ENCODE measurements around the gene ZNF385B.

The ZNF385B gene

GRCh38 chr2:179711375-179711774 is 150.0 kb downstream of the ZNF385B start:
- H3K27me3 ChIP-seq (ENCODE audit: insufficient read depth, low read length), result no peaks in the 10 kb centered on the region

GRCh38 chr2:179703702-179704101 is 157.7 kb downstream of the ZNF385B start:
- H3K4me1 ChIP-seq (ENCODE audit: control insufficient read depth, insufficient read depth, low read length, unreplicated experiment), result no peaks in the 10 kb centered on the region
- H3K27ac ChIP-seq (ENCODE audit: low read depth, low read length), result no peak overlapping the region
- no peak overlapping the region for H3K4me3 ChIP-seq (ENCODE audit: low read depth, low read length)
- H2AFZ ChIP-seq (ENCODE audit: low read length, unreplicated experiment), result no peak overlapping the region
- H3K79me2 ChIP-seq (ENCODE audit: control insufficient read depth, insufficient read depth, low read length, unreplicated experiment), result no peaks in the 10 kb centered on the region
- H3K27me3 ChIP-seq (ENCODE audit: insufficient read depth, low read length), result no peaks in the 10 kb centered on the region
- no peaks in the 10 kb centered on the region for H3K36me3 ChIP-seq (ENCODE audit: insufficient read depth, low read length)

More at GRCh38 chr2:179711375-179711774, 150.0 kb downstream of the ZNF385B start:
- Histone ChIP-seq H3K27ac (ENCODE audit: low read depth, low read length) (no peak overlapping the region), H3K4me3 (ENCODE audit: low read depth, low read length) (no peak overlapping the region), H3K36me3 (ENCODE audit: insufficient read depth, low read length) (no peaks in the 10 kb centered on the region), H3K79me2 (ENCODE audit: control insufficient read depth, insufficient read depth, low read length, unreplicated experiment) (no peaks in the 10 kb centered on the region), H3K4me1 (ENCODE audit: control insufficient read depth, insufficient read depth, low read length, unreplicated experiment) (no peaks in the 10 kb centered on the region), H2AFZ (ENCODE audit: low read length, unreplicated experiment) (no peak overlapping the region)

- Histone ChIP-seq H3K27ac (ENCODE audit: low read depth, low read length) (no peak overlapping the region), H3K27me3 (ENCODE audit: insufficient read depth, low read length) (no peaks in the 10 kb centered on the region), H3K79me2 (ENCODE audit: control insufficient read depth, insufficient read depth, low read length, unreplicated experiment) (no peaks in the 10 kb centered on the region), H3K4me1 (ENCODE audit: control insufficient read depth, insufficient read depth, low read length, unreplicated experiment) (no peaks in the 10 kb centered on the region), H2AFZ (ENCODE audit: low read length, unreplicated experiment) (no peak overlapping the region), H3K36me3 (ENCODE audit: insufficient read depth, low read length) (no peaks in the 10 kb centered on the region), H3K4me3 (ENCODE audit: low read depth, low read length) (no peak overlapping the region)
Observed at GRCh38 chr2:179702912-179703311, 158.5 kb downstream of the ZNF385B start.

- Histone ChIP-seq H2AFZ (ENCODE audit: low read length, unreplicated experiment) (peak overlapping the region; percentile 10), H3K27me3 (ENCODE audit: insufficient read depth, low read length) (no peaks in the 10 kb centered on the region), H3K36me3 (ENCODE audit: insufficient read depth, low read length) (no peaks in the 10 kb centered on the region), H3K4me3 (ENCODE audit: low read depth, low read length) (0 out of 2 replicates have a peak overlapping the region, but pooled peaks have one; percentile 8), H3K79me2 (ENCODE audit: control insufficient read depth, insufficient read depth, low read length, unreplicated experiment) (no peaks in the 10 kb centered on the region), H3K27ac (ENCODE audit: low read depth, low read length) (no peak overlapping the region), H3K4me1 (ENCODE audit: control insufficient read depth, insufficient read depth, low read length, unreplicated experiment) (no peaks in the 10 kb centered on the region)
Observed at GRCh38 chr2:179701524-179702110, 159.8 kb downstream of the ZNF385B start.

DNA sequence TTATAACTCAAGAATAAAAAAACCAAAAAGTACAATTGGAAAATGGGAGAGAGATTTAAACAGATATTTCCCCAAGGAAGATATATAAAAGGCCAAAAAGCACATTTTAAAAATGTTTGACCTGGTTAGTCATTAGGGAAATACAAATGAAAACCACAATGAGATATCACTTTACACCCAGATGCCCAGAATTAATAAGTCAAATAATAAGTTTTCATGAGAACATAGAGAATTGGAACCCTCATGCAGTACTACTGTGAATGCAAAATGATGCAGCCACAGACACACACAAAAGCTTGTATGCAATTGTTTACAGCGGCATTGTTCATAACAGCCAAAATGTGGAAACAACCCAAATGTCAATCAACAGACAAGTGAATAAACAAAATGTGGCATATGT is 165.9 kb downstream of the ZNF385B start:
- Histone ChIP-seq H3K4me3 (ENCODE audit: low read depth, low read length) (no peak overlapping the region), H2AFZ (ENCODE audit: low read length, unreplicated experiment) (no peak overlapping the region), H3K4me1 (ENCODE audit: control insufficient read depth, insufficient read depth, low read length, unreplicated experiment) (peaks cover 25% of the 10 kb centered on the region), H3K27ac (ENCODE audit: low read depth, low read length) (no peak overlapping the region), H3K27me3 (ENCODE audit: insufficient read depth, low read length) (no peaks in the 10 kb centered on the region), H3K79me2 (ENCODE audit: control insufficient read depth, insufficient read depth, low read length, unreplicated experiment) (no peaks in the 10 kb centered on the region), H3K36me3 (ENCODE audit: insufficient read depth, low read length) (no peaks in the 10 kb centered on the region)

DNA sequence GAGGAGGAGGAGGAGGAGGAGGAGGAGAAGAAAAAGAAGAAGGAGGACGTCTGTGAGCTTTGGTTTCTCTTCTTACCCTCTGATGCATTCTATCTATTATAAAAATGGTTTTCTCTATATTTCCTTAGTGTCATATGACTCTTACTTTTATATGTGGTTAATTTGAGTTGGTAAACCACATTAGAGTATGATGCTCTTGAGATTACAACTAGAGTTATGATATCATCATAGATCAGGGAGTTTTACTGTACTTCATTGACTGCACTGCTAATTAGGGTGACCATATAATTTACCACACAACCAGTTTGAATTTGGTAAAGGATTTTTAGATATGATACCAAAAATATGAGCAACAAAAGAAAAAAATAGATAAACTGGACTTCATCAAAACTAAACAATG is 166.4 kb downstream of the ZNF385B start:
- no peak overlapping the region for H3K4me3 ChIP-seq (ENCODE audit: low read depth, low read length)
- H3K4me1 ChIP-seq (ENCODE audit: control insufficient read depth, insufficient read depth, low read length, unreplicated experiment), result peaks cover 25% of the 10 kb centered on the region
- H3K79me2 ChIP-seq (ENCODE audit: control insufficient read depth, insufficient read depth, low read length, unreplicated experiment), result no peaks in the 10 kb centered on the region
- H3K27ac ChIP-seq (ENCODE audit: low read depth, low read length), result no peak overlapping the region
- H3K36me3 ChIP-seq (ENCODE audit: insufficient read depth, low read length), result no peaks in the 10 kb centered on the region
- no peak overlapping the region for H2AFZ ChIP-seq (ENCODE audit: low read length, unreplicated experiment)
- H3K27me3 ChIP-seq (ENCODE audit: insufficient read depth, low read length), result no peaks in the 10 kb centered on the region

GRCh38 chr2:179692610-179693009 is 168.8 kb downstream of the ZNF385B start:
- Histone ChIP-seq H3K27ac (ENCODE audit: low read depth, low read length) (no peak overlapping the region), H3K27me3 (ENCODE audit: insufficient read depth, low read length) (no peaks in the 10 kb centered on the region), H3K4me3 (ENCODE audit: low read depth, low read length) (no peak overlapping the region), H3K79me2 (ENCODE audit: control insufficient read depth, insufficient read depth, low read length, unreplicated experiment) (no peaks in the 10 kb centered on the region), H3K4me1 (ENCODE audit: control insufficient read depth, insufficient read depth, low read length, unreplicated experiment) (peaks cover 27% of the 10 kb centered on the region), H2AFZ (ENCODE audit: low read length, unreplicated experiment) (no peak overlapping the region), H3K36me3 (ENCODE audit: insufficient read depth, low read length) (no peaks in the 10 kb centered on the region)

DNA sequence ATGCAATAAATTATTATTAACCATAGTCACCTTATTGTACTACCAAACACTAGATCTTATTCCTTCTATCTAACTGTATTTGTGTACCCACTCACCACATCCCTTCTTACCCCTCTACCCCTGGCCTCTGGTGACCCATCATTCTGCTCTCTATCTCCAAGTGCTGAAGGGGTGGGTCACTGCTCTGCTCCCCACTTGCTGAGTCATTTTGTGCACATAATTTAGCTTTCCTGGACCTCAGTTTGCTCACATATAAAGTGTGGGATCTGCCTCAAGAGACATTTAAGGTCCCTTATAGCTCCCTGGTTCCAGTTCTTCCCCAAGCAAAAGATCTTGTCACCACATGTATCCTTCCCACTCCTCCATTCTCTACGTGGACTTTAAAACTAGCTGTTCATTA is 169.4 kb downstream of the ZNF385B start:
- Histone ChIP-seq H3K27ac (ENCODE audit: low read depth, low read length) (no peak overlapping the region), H3K27me3 (ENCODE audit: insufficient read depth, low read length) (no peaks in the 10 kb centered on the region), H3K79me2 (ENCODE audit: control insufficient read depth, insufficient read depth, low read length, unreplicated experiment) (no peaks in the 10 kb centered on the region), H2AFZ (ENCODE audit: low read length, unreplicated experiment) (peak overlapping the region; percentile 79), H3K4me3 (ENCODE audit: low read depth, low read length) (peak overlapping the region; percentile 34; the same call in 1 of the 2 replicates), H3K36me3 (ENCODE audit: insufficient read depth, low read length) (no peaks in the 10 kb centered on the region), H3K4me1 (ENCODE audit: control insufficient read depth, insufficient read depth, low read length, unreplicated experiment) (peaks cover 33% of the 10 kb centered on the region)

GRCh38 chr2:179691235-179691634 is 170.2 kb downstream of the ZNF385B start:
- no peak overlapping the region for H3K27ac ChIP-seq (ENCODE audit: low read depth, low read length)
- no peaks in the 10 kb centered on the region for H3K27me3 ChIP-seq (ENCODE audit: insufficient read depth, low read length)
- H3K4me3 ChIP-seq (ENCODE audit: low read depth, low read length), result no peak overlapping the region
- H2AFZ ChIP-seq (ENCODE audit: low read length, unreplicated experiment), result peak overlapping the region; percentile 31
- no peaks in the 10 kb centered on the region for H3K36me3 ChIP-seq (ENCODE audit: insufficient read depth, low read length)
- H3K79me2 ChIP-seq (ENCODE audit: control insufficient read depth, insufficient read depth, low read length, unreplicated experiment), result no peaks in the 10 kb centered on the region
- peaks cover 41% of the 10 kb centered on the region for H3K4me1 ChIP-seq (ENCODE audit: control insufficient read depth, insufficient read depth, low read length, unreplicated experiment)

DNA sequence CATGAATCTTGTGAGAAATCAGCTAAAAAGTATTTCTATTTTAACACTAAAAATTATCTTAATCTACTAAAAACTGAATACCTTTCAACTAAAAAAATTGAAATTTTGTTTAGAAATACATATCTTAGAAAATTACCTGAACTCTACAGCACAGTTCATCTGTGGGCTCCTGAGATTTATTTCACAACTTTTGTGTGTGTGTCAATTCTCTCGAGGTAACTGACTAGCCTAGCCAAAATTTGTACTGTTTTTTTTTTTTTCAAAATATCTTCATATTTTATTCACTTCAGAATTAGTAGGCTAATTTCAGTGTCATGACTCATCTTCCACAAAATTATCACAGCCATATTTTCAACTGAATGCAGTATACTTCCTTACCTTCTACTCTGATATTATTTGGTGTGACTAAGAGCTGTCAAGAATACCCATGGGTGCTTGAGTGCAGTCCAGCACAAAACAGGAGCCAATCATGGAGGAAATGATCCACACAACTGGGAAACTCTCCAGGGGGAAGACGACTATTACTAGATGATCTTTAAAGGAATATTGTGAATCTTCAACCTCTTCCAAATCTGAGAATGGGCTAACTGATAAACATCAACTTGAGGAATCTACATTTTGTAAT is 174.6 kb downstream of the ZNF385B start:
- peak overlapping the region; percentile 45; the same call in 1 of the 2 replicates for H3K27ac ChIP-seq (ENCODE audit: low read depth, low read length)
- no peak overlapping the region for H3K4me3 ChIP-seq (ENCODE audit: low read depth, low read length)
- H2AFZ ChIP-seq (ENCODE audit: low read length, unreplicated experiment), result peak overlapping the region; percentile 48
- no peaks in the 10 kb centered on the region for H3K36me3 ChIP-seq (ENCODE audit: insufficient read depth, low read length)
- no peaks in the 10 kb centered on the region for H3K79me2 ChIP-seq (ENCODE audit: control insufficient read depth, insufficient read depth, low read length, unreplicated experiment)
- H3K4me1 ChIP-seq (ENCODE audit: control insufficient read depth, insufficient read depth, low read length, unreplicated experiment), result peaks cover 27% of the 10 kb centered on the region
- no peaks in the 10 kb centered on the region for H3K27me3 ChIP-seq (ENCODE audit: insufficient read depth, low read length)

DNA sequence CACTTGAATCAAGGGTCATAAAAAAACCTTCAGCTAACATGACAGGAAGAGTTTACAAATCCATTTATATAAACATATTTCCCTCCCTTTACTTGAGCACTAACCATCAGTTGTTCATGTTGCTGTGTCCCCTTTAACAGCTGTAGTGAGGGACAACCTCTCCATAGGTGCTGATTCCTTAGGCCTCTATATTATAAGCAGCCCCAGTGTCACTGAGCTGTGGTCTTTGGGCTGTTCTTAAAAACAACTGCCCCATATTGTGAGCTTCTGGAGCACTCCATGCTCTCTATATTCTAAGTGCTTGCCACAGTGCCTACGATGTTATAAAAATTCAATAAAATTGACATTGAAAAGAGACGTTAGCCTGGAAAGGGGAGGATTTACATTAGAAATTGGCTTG is 175.3 kb downstream of the ZNF385B start:
- Histone ChIP-seq H3K4me3 (ENCODE audit: low read depth, low read length) (no peak overlapping the region), H3K79me2 (ENCODE audit: control insufficient read depth, insufficient read depth, low read length, unreplicated experiment) (no peaks in the 10 kb centered on the region), H3K27ac (ENCODE audit: low read depth, low read length) (no peak overlapping the region), H2AFZ (ENCODE audit: low read length, unreplicated experiment) (no peak overlapping the region), H3K4me1 (ENCODE audit: control insufficient read depth, insufficient read depth, low read length, unreplicated experiment) (peaks cover 20% of the 10 kb centered on the region), H3K36me3 (ENCODE audit: insufficient read depth, low read length) (no peaks in the 10 kb centered on the region), H3K27me3 (ENCODE audit: insufficient read depth, low read length) (no peaks in the 10 kb centered on the region)

Measured in ACC112 (cell line).